Thymus (tissue), 11 donors: Measurements from ENCODE around the gene MTHFD2. TPM values are rescaled to one million over a fixed set of nuclear protein-coding genes. Genes with fewer than 3 reads are reported as not detected.
"Not testable (repeated sequence)": the region's sequence is repeated elsewhere in the genome, so short reads cannot be mapped to it uniquely, and the experiment has no call there.

Experiments used
- DNase-seq, 9 donors: peaks; one replicate each; pipeline ENCODE4 v3.0.0-alpha.2; 2013; ENCODE audit warnings: low spot score in 9 of 9, low read depth in 6 of 9, missing footprints in 1 of 9
- H3K27ac ChIP-seq, 2 donors: one replicate each; pipeline ENCODE4 v1.5.1; 2013; ENCODE audit warnings: control low read depth in 1 of 2, low read depth in 1 of 2, low read length in 1 of 2, mild to moderate bottlenecking in 1 of 2, moderate library complexity in 1 of 2
- H3K27me3 ChIP-seq, 2 donors: one replicate each; pipeline ENCODE4 v1.5.1; 2013; ENCODE audit warnings: low read length in 1 of 2; ENCODE audit not compliant: control insufficient read depth in 2 of 2, insufficient read depth in 1 of 2
- H3K36me3 ChIP-seq, 2 donors: one replicate each; pipeline ENCODE4 v1.5.1; 2013; ENCODE audit warnings: low read length in 1 of 2, mild to moderate bottlenecking in 1 of 2, moderate library complexity in 1 of 2; ENCODE audit not compliant: control insufficient read depth in 2 of 2, insufficient read depth in 2 of 2
- H3K4me1 ChIP-seq, 2 donors: one replicate each; pipeline ENCODE4 v1.5.1; 2013; ENCODE audit warnings: low read length in 2 of 2; ENCODE audit not compliant: control insufficient read depth in 2 of 2, insufficient read depth in 2 of 2
- H3K4me3 ChIP-seq, 2 donors: one replicate each; pipeline ENCODE4 v1.5.1; 2013; ENCODE audit warnings: low read length in 2 of 2, control low read depth in 1 of 2, mild to moderate bottlenecking in 1 of 2
- H3K9me3 ChIP-seq, 2 donors: one replicate each; pipeline ENCODE4 v1.5.1; 2013; ENCODE audit warnings: low read length in 1 of 2, mild to moderate bottlenecking in 1 of 2; ENCODE audit not compliant: control insufficient read depth in 2 of 2, insufficient read depth in 1 of 2
- WGBS: extraction: QIAGEN DNeasy Blood & Tissue Kit; methylation state at CpG from one replicate; pipeline ENCODE4 v1.1.7; 2013; 5-methylcytosine and 5-hydroxymethylcytosine counted together
- polyA plus RNA-seq: library from polyadenylated mRNA; stranded (reverse); fragments of 200-250 nt; gene quantifications from one replicate; pipeline ENCODE4 v1.2.3, GENCODE V29; 2013
- total RNA-seq: library from RNA; stranded (reverse); fragments of 120-200 nt; gene quantifications from one replicate; pipeline ENCODE4 v1.2.4, GENCODE V29; 2013
- donor health status: healthy.

MTHFD2 gene
- total and polyA plus RNA-seq, 2 donors = 45.1 to 47.0 TPM

DNA sequence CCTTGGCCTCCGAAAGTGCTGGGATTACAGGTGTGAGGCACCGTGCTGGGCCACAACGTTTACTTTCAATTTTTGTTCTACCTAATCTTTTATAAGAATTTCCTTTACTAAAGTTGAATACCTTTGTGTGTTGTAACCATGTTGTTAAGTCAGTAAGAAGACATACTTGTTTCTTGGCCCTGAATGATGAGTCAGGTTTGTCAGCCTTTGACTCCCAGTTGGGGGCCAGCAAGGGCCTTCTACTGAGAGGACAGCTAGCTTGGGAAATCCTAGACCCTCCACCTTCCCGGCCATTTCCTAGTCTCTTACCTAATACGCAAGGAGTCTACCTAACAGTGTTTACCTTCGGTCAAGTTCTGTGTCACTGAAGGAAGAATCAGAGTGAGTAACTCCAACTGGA is 22.7 kb downstream of the MTHFD2 start:
- Histone ChIP-seq H3K9me3 (no peaks in the 10 kb centered on the region), H3K4me3 (no peak overlapping the region), H3K36me3 (peaks cover 0 to 6% of the 10 kb centered on the region in 2 donors), H3K4me1 (no peaks in the 10 kb centered on the region), H3K27me3 (no peaks in the 10 kb centered on the region), H3K27ac (no peak overlapping the region)
- DNase-seq = no peak
- 98% methylated on average over 6 of the region's 6 CpGs for WGBS

DNA sequence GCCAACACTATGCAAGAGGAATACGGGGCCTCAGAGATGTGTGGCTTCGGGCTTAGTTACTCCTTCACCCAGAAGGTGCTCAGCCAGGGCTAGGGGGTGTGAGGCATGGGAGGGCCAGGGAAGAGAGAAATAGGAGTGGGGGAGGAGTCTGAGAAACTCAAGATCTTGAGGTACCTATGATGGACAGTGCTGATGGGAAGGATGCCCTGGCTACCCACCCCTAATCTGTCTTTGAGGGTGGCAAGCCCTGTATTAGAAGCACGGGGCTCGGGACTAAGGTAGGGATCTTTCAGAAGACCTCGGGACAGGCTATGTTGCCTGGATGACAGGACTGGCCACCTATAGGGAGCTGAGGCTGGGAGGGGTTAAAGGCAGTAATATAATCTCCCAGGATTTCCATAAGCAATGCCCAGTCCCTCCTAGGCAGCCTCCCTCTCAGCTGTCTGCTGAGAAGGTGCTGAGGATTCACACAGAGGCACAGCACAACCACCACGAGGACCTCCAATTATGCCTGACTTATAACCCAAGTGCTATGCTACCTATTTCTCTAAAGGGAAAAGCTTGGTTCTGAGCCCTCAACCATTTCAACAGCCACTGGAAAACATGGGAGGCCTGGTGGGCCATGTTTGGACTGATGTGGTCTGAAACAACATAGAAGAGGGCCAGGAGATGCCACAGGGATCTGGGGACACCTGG is 23.3 kb downstream of the MTHFD2 start:
- DNase-seq = no peak
- 98% methylated on average over 6 of the region's 6 CpGs for WGBS
- H3K4me3 ChIP-seq = no peak overlapping the region

DNA sequence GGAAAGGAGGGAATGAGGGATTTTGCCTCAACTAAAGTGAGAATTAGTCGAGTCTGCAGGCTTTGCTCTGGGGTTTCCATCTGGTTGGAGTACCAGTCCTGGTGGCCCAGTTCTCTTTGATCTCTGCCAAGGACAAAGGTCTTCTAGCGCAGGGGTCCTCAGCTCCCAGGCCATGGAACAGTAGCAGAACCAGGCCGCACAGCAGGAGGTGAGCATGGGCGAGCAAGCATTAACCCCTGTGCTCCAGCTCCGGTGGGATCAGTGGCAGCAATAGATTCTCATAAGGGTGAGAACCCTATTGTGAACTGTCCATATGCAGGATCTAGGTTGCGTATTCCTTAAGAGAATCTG is 23.9 kb downstream of the MTHFD2 start:
- no peak overlapping the region for H3K4me3 ChIP-seq
- no peak overlapping the region for H3K27ac ChIP-seq
- H3K36me3 ChIP-seq = no peaks in the 10 kb centered on the region
- no peaks in the 10 kb centered on the region for H3K27me3 ChIP-seq
- no peaks in the 10 kb centered on the region for H3K9me3 ChIP-seq
- no peaks in the 10 kb centered on the region for H3K4me1 ChIP-seq
- over 99% methylated on average over 6 of the region's 6 CpGs for WGBS
- no peak for DNase-seq

More for the DNA sequence above, 23.3 kb downstream of the MTHFD2 start:
- Histone ChIP-seq H3K27me3 (no peaks in the 10 kb centered on the region), H3K4me1 (no peaks in the 10 kb centered on the region), H3K9me3 (no peaks in the 10 kb centered on the region), H3K27ac (no peak overlapping the region), H3K36me3 (peaks cover 0 to 3% of the 10 kb centered on the region in 2 donors)

DNA sequence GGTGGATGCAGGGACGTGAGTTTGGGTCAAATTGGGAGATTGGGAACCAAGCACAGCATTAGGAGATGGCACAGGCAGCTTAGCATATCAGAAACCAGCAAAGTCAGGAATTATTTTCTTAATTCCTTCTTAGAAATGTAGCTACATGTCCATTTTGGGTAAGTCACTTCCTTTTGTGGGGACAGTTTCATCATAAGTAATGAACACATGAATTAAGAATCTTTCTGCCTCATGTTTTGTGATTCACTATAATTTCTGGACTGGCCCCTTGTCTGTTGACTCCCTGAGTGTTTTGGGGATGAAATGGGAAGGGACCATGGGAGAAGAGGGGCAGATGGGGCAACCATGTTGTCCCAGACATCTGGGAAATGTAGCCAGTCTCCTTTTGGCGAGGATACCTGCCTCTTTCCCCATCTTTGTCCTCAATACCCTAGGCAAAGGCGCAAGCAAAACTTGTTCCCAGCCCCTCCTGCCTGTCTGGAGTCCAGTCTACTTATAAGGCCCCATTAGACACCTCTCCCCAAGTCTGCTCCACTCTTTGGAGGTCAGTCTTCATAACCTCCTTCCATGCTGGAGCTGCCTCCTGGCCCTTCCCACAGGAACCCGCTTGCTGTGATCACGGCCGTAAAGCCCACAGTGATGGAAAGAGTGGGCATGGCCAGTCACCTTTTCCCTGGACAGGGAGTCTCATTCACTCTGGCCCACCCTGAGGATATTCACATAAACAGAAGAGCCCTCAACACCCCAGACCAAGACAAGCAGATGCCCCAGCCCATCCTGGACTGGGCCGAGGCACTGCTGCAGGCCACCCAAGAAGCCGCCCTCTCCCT is 25.7 kb downstream of the MTHFD2 start:
- WGBS = 97% methylated on average over 8 of the region's 8 CpGs
- H3K36me3 ChIP-seq = no peaks in the 10 kb centered on the region
- no peak for DNase-seq
- H3K4me1 ChIP-seq = no peaks in the 10 kb centered on the region
- H3K4me3 ChIP-seq = no peak overlapping the region
- no peak overlapping the region for H3K27ac ChIP-seq
- H3K9me3 ChIP-seq = no peaks in the 10 kb centered on the region
- no peaks in the 10 kb centered on the region for H3K27me3 ChIP-seq

DNA sequence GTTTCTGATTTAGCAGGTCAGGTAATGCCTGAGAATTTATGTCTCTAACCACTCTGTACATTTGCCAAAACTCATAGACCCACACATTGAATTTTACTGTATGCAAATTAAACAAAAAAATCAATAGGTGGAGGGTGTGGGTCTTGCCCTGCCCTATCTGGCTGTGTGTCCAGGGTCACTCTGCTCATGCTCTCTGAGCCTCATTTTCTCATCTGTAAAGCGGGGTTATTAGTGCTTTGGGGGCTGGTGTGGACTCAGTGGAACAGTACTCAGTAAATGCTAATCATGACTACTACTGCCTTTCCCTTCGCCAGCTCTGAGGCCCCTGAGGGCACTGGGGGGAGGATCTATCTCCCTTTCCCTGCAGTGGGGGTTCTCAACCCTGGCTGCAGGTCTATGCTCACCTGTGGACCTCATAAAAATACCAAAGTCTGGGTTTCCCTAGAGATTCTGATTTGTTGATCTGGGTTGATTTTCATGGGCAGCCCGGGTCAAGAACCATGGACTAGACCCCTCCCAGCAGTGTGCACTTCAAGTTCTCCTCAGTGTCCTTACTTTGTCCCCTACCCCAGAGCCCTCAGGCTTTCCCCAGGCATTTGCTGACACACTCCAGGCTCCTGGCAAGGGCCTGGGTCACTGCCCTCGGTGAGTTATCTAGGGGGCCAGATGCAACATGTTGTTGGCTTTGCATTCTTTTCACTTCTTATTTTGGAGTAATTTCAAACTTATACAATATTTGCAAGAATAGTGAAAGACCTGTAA is 27.5 kb downstream of the MTHFD2 start:
- Histone ChIP-seq H3K27ac (no peak overlapping the region), H3K4me1 (no peaks in the 10 kb centered on the region), H3K9me3 (no peaks in the 10 kb centered on the region), H3K36me3 (no peaks in the 10 kb centered on the region), H3K27me3 (no peaks in the 10 kb centered on the region), H3K4me3 (no peak overlapping the region)
- WGBS = 95% methylated on average over 4 of the region's 4 CpGs
- no peak for DNase-seq

DNA sequence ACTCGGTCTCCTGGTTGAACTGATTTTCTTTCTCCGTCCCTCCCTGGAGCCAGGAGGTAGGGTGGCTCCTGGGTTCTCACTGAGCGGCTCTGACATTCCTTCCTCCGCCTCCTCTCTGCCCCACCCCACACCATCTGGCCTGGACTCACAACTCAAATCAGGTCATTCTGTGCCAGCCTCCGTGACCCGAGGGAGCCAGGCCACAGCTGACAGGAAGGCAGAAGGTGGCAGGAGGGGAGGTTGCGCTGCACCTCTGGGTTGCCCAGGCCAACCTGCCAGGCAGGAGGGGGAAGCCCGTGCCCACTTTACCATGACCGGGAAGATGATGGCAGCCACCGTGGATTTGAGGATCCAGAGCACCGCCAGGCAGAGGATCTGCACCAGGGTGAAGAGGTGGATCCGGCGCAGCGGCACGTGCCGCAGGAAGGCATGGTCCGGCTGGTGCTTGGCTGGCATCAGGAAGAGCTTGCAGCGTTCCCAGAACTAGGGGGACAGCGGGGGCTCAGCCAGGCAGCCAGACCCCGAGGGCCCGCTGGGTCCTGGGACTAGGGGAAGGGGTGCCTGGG is 28.3 kb downstream of the MTHFD2 start:
- Histone ChIP-seq H3K9me3 (no peaks in the 10 kb centered on the region), H3K27ac (no peak overlapping the region), H3K36me3 (no peaks in the 10 kb centered on the region), H3K4me1 (no peaks in the 10 kb centered on the region), H3K4me3 (no peak overlapping the region), H3K27me3 (no peaks in the 10 kb centered on the region)
- DNase-seq = no peak
- WGBS = 97% methylated on average over 21 of the region's 21 CpGs

DNA sequence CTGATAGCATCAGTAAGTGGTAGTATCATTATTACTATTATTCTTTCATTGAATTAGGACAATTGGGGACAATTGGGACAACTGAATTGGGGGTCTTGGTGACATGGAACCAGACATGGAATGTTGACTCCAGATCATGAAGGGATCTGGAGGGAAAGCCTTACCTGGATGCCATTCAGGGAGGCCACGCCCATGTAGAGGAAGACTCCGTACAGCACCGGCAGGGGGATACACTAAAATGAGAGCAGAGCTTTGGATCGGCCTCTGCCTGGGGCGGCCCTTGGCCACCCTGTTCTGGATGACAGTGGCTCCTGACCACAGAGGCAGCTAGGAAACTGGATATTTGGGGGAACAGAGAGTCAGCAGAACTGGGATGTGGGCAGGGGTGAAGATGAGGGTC is 29.2 kb downstream of the MTHFD2 start:
- DNase-seq = no peak
- Histone ChIP-seq H3K9me3 (no peaks in the 10 kb centered on the region), H3K4me1 (no peaks in the 10 kb centered on the region), H3K36me3 (no peaks in the 10 kb centered on the region), H3K4me3 (no peak overlapping the region), H3K27me3 (no peaks in the 10 kb centered on the region), H3K27ac (no peak overlapping the region)
- WGBS = 98% methylated on average over 5 of the region's 5 CpGs

DNA sequence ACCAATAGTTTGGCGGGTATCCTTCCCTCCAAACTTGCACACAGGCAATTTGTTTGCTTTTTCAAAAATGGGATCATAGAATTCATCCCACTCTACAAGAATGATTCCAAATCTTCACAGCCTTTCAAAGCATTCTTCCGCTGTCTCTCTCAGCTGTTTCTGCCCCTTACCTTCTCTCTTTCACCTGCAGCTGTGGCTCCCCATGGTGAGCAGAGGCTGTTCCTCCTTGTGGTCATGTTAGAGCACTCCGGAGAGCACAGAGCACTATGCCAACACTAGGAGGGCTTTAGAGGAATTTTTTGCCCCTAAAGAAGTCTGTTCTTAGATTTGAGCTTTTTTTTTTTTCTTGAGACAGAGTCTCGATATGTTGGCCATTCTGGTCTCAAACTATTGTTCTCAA is 30.4 kb downstream of the MTHFD2 start:
- no peaks in the 10 kb centered on the region for H3K4me1 ChIP-seq

DNA sequence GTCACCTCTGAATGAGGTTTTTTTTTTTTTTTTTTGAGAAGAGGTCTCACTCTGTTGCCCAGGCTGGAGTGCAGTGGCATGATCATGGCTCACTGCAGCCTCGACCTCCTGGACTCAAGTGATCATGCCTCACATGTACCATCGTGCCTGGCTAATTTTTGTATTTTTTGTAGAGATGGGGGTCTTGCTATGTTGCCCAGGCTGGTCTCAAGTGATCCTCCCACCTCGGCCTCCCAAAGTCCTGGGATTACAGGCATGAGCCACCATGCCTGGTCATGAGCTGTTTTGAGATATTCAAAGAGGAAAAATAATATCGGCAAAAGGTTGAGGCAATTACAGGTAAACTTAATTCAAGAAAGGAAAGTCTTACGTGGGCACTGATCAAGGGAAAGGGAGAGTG is 31.4 kb downstream of the MTHFD2 start:
- 99% methylated on average over 5 of the region's 5 CpGs for WGBS
- H3K4me1 ChIP-seq, H3K36me3 ChIP-seq, H3K9me3 ChIP-seq, H3K27me3 ChIP-seq, DNase-seq, H3K4me3 ChIP-seq, H3K27ac ChIP-seq: not testable (repeated sequence)

More for the DNA sequence above, 30.4 kb downstream of the MTHFD2 start:
- DNase-seq = no peak
- Histone ChIP-seq H3K4me3 (no peak overlapping the region), H3K27ac (no peak overlapping the region), H3K36me3 (no peaks in the 10 kb centered on the region), H3K9me3 (no peaks in the 10 kb centered on the region), H3K27me3 (no peaks in the 10 kb centered on the region)
- WGBS = 89% methylated on average over 4 of the region's 4 CpGs
